DND-41 (cell line): ENCODE data around the gene EPAS1.

Source experiments
- ATAC-seq: fragments of 200-7000 bp; cut with Tn5 transposase; 3 replicates; pipeline ENCODE4 v1.9.1; 2021; ENCODE audit warnings: low read depth; ENCODE audit not compliant: insufficient read depth
- DNase-seq: peaks from one replicate; pipeline ENCODE4 v3.0.0-alpha.2; 2020
- H2AFZ ChIP-seq: 2 replicates; pipeline ENCODE4 v1.6.0; 2012; ENCODE audit warnings: low read depth, low read length
- H3K27ac ChIP-seq: 2 replicates; pipeline ENCODE4 v1.5.1; 2012; ENCODE audit warnings: low read length, inconsistent platforms
- H3K27me3 ChIP-seq: fragments of 200-600 bp; sonication (generic); 2 replicates; pipeline ENCODE4 v1.6.0; 2012; ENCODE audit warnings: low read length, mild to moderate bottlenecking, inconsistent platforms; ENCODE audit not compliant: insufficient read depth, poor library complexity
- H3K36me3 ChIP-seq: 2 replicates; pipeline ENCODE4 v1.5.1; 2012; ENCODE audit warnings: low read length, inconsistent platforms; ENCODE audit not compliant: insufficient read depth
- H3K4me1 ChIP-seq: 2 replicates; pipeline ENCODE4 v1.5.1; 2012; ENCODE audit warnings: mild to moderate bottlenecking, low read length; ENCODE audit not compliant: insufficient read depth
- H3K4me2 ChIP-seq: 2 replicates; pipeline ENCODE4 v1.6.0; 2012; ENCODE audit warnings: mild to moderate bottlenecking, moderate library complexity, low read length, inconsistent platforms; ENCODE audit not compliant: insufficient read depth
- H3K4me3 ChIP-seq, 2 experiments: fragments of 200-600 bp in 1 of 2; shearing (Covaris generic) in 1 of 2; 2 replicates each; pipeline ENCODE4 v1.5.1; 2012 to 2016; ENCODE audit warnings: inconsistent platforms in 2 of 2, low read length in 2 of 2, mild to moderate bottlenecking in 2 of 2, low read depth in 1 of 2, moderate library complexity in 1 of 2
- H3K79me2 ChIP-seq: 2 replicates; pipeline ENCODE4 v1.6.0; 2012; ENCODE audit warnings: low read length, inconsistent platforms; ENCODE audit not compliant: insufficient read depth
- H3K9ac ChIP-seq: 2 replicates; pipeline ENCODE4 v1.6.0; 2012; ENCODE audit warnings: low read depth, mild to moderate bottlenecking, inconsistent platforms, low read length, moderate library complexity
- H3K9me3 ChIP-seq: 2 replicates; pipeline ENCODE4 v1.5.1; 2012; ENCODE audit warnings: low read length, moderate library complexity, mild to moderate bottlenecking, inconsistent platforms; ENCODE audit not compliant: insufficient read depth, severe bottlenecking
- H4K20me1 ChIP-seq: 2 replicates; pipeline ENCODE4 v1.6.0; 2012; ENCODE audit warnings: low read length; ENCODE audit not compliant: insufficient read depth
- EZH2 ChIP-seq: IDR thresholded peaks from 3 replicates; pipeline ENCODE4 v1.6.1; 2012; ENCODE audit warnings: borderline replicate concordance, low read depth, mild to moderate bottlenecking, moderate library complexity, low read length, inconsistent platforms; ENCODE audit not compliant: severe bottlenecking
- TF ChIP-seq, protein P1 (sequence below): IDR thresholded peaks from 2 replicates; pipeline ENCODE4 v1.5.1; 2012; ENCODE audit warnings: borderline replicate concordance, low read length, moderate library complexity, mild to moderate bottlenecking; ENCODE audit not compliant: poor library complexity, severe bottlenecking; ENCODE audit errors: extremely low read depth

The EPAS1 gene

DNA sequence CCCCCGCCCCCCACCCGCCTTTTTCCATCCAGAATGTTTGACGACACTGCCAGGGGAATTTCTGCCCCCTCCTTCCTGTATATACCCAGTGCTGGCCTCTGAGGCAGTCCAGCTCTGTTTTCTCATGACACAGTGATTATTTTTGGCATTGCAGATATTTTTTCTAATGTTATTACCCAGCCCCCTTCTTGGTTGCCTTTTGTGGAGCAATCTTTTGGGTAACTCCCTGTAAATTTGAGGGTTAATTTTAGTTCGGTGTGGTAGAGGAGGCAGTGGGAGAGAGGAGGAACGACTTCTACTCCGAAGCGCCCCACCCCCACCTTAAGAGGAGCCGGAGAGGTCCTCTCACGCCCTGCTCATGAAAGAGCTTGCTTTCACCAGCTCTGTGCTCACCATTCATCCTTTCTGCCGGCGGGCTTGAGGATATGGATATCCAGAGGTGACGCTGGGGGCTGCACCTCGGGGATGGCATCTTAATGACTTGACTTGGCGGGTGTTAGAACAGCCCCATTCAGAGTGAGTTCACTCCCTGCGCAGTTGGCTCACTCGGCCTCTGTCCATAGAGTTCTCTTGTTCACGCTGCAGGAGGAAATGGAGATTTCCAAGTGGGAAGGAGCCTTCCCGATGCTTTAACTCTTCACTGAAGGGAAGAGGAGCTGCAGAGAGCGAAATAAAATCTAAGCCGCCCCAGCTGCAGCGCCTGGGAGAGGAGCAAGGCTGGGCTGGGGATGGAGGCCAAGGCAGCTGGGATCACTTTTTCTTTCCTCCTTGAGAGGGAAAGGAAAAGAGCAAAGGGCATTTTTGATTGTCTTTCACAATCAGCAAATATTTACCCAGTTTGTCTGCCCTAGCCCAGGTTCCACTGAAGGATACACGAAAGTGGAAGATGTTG is 38.4 kb downstream of the EPAS1 start:
- ATAC-seq (no peak), DNase-seq (no peak)
- Histone ChIP-seq H4K20me1 (no peaks in the 10 kb centered on the region), H2AFZ (no peak overlapping the region), H3K4me2 (no peak overlapping the region), H3K27ac (no peak overlapping the region), H3K4me3 (no peak overlapping the region), H3K79me2 (no peaks in the 10 kb centered on the region), H3K36me3 (no peaks in the 10 kb centered on the region), H3K9ac (no peak overlapping the region), H3K9me3 (no peaks in the 10 kb centered on the region), H3K4me1 (peaks cover 20% of the 10 kb centered on the region), H3K27me3 (no peaks in the 10 kb centered on the region)
- TF ChIP-seq, protein P1, sequence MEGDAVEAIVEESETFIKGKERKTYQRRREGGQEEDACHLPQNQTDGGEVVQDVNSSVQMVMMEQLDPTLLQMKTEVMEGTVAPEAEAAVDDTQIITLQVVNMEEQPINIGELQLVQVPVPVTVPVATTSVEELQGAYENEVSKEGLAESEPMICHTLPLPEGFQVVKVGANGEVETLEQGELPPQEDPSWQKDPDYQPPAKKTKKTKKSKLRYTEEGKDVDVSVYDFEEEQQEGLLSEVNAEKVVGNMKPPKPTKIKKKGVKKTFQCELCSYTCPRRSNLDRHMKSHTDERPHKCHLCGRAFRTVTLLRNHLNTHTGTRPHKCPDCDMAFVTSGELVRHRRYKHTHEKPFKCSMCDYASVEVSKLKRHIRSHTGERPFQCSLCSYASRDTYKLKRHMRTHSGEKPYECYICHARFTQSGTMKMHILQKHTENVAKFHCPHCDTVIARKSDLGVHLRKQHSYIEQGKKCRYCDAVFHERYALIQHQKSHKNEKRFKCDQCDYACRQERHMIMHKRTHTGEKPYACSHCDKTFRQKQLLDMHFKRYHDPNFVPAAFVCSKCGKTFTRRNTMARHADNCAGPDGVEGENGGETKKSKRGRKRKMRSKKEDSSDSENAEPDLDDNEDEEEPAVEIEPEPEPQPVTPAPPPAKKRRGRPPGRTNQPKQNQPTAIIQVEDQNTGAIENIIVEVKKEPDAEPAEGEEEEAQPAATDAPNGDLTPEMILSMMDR: no peak
- no peak for TF ChIP-seq EZH2

DNA sequence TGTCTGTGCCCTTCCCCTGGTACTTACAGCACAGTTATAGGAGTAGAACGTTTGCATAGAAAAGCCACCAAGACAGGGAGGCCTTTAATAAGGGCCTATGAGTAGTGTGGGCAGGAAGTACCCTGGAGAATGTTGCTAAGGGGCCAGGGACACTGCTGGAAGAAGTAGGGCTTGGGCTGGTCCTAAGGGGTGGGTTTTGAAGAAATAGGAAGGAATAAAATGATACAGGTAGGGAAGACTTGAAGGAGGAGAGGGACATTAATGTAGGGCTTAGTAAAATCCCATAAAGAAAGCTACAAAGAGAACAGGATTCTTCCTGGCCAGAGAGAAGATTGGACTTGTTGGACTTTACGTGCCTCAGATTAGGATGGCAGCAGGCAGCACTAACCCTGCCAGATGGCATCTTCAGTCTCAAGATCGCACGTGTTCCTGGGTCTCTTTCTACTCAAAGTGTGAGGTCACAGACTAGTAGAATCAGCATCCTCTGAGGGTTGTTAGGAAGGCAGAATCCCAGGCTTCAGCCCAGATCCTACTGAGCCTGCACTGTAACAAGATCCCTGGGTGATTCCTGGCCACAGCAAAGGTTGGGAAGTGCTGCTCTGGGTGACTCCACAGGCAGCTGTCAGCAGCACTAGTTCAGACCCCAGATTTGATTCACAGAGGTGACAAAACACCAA is 39.2 kb downstream of the EPAS1 start:
- H2AFZ ChIP-seq: no peak overlapping the region
- H4K20me1 ChIP-seq: no peaks in the 10 kb centered on the region
- no peak for DNase-seq
- peak; percentile 55 for ATAC-seq
- peaks cover 20% of the 10 kb centered on the region for H3K4me1 ChIP-seq
- H3K27ac ChIP-seq: no peak overlapping the region
- no peaks in the 10 kb centered on the region for H3K27me3 ChIP-seq
- no peaks in the 10 kb centered on the region for H3K36me3 ChIP-seq
- H3K79me2 ChIP-seq: no peaks in the 10 kb centered on the region
- TF ChIP-seq EZH2: no peak
- TF ChIP-seq, protein P1: no peak
- H3K4me2 ChIP-seq: no peak overlapping the region
- no peak overlapping the region for H3K4me3 ChIP-seq
- no peak overlapping the region for H3K9ac ChIP-seq
- H3K9me3 ChIP-seq: no peaks in the 10 kb centered on the region

DNA sequence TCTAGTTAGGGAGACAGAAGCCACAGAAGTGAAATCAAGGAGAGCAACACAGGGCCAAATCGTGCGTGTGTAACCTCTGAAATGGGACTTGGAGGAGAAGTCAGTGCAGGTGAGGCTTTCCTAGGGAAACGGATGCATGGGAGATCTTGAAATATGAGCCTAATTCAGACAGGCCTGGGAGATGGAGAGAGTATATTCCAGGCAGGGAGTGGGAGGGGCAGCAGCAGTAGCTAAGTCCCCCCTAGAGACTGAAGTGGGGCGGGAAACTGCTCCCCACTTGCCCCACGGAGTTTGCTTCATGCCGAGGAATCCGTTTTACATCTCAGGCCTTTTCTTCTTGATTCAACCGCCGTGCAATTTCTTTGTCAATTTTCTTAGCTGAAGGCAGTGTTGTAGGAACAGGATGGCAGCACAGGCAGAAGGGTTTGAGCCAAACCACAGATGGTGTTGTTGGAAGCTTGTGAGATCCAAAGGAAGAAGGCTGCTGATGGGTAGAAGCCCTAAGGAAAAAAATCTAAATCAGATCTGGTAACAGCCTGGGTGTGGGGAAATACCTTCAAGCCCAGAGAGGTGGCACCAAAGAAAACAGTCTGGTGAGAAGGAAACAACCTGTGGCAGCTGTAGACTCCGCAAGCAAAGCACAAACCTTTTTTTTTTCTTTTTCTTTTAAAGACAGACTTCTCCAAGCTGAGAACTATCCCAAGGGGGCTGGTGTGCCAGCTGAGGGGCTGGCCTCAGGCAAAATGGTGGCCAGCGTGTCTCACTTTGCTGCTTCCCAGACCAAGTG is 40.2 kb downstream of the EPAS1 start:
- H3K79me2 ChIP-seq: no peaks in the 10 kb centered on the region
- no peak for TF ChIP-seq EZH2
- ATAC-seq (peak; percentile 10; the same call in 2 of the 3 replicates), DNase-seq (no peak)
- peaks cover 20% of the 10 kb centered on the region for H3K4me1 ChIP-seq
- H3K9ac ChIP-seq: no peak overlapping the region
- H3K4me3 ChIP-seq: no peak overlapping the region
- H3K27me3 ChIP-seq: no peaks in the 10 kb centered on the region
- H3K9me3 ChIP-seq: no peaks in the 10 kb centered on the region
- no peak overlapping the region for H3K27ac ChIP-seq
- no peak overlapping the region for H2AFZ ChIP-seq
- no peaks in the 10 kb centered on the region for H3K36me3 ChIP-seq
- no peak overlapping the region for H3K4me2 ChIP-seq
- no peaks in the 10 kb centered on the region for H4K20me1 ChIP-seq
